Esophagus squamous epithelium (tissue), 4 donors: ENCODE data around the gene STX3.

Source experiments
- POLR2A ChIP-seq, 4 donors: fragments of 450-650 bp; IDR thresholded peaks; one replicate each; pipeline ENCODE4 v1.6.1; 2017; ENCODE audit warnings: antibody characterized with exemption in 4 of 4, mild to moderate bottlenecking in 4 of 4, moderate library complexity in 3 of 4
- TF ChIP-seq, protein P1 (sequence below), 6 experiments: fragments of 450-650 bp in 4 of 6; fragments of 200-600 bp in 2 of 6; sonication (generic) in 2 of 6; IDR thresholded peaks; one replicate each; pipeline ENCODE4 v1.5.1; 2016 to 2019; ENCODE audit warnings: antibody characterized with exemption in 6 of 6, mild to moderate bottlenecking in 4 of 6, moderate library complexity in 4 of 6

DNA sequence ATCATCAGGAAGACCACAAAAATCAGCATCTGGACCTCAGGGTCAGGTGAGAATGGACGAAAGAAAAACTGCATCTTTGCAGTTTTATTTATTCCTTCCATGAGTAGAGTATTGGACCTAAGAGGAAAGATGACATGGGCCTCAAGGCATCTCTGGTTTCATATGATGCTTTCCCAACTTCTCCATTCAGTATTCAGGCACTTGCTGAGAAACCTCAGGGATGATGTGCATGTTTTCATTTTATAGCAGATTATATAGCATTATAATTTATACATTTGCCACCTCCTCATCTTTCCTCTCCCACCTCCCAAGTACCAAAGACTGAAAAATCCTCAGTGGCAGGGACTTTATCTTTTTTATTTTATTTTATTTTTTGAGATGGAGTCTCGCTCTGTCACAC is 41.4 kb upstream of the STX3 start, which contains the start of gene OR10V1:
- TF ChIP-seq, protein P1, sequence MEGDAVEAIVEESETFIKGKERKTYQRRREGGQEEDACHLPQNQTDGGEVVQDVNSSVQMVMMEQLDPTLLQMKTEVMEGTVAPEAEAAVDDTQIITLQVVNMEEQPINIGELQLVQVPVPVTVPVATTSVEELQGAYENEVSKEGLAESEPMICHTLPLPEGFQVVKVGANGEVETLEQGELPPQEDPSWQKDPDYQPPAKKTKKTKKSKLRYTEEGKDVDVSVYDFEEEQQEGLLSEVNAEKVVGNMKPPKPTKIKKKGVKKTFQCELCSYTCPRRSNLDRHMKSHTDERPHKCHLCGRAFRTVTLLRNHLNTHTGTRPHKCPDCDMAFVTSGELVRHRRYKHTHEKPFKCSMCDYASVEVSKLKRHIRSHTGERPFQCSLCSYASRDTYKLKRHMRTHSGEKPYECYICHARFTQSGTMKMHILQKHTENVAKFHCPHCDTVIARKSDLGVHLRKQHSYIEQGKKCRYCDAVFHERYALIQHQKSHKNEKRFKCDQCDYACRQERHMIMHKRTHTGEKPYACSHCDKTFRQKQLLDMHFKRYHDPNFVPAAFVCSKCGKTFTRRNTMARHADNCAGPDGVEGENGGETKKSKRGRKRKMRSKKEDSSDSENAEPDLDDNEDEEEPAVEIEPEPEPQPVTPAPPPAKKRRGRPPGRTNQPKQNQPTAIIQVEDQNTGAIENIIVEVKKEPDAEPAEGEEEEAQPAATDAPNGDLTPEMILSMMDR (IDR thresholded peaks at IDR 0.05) = no peak
- TF ChIP-seq POLR2A (IDR thresholded peaks at IDR 0.05) = no peak
